Stimulated activated CD4-positive, alpha-beta T cell treated with anti-CD3 and anti-CD28 coated beads, TNF-alpha, amount 100 ng/mL, for 1 hour (primary cell): Measurements from ENCODE around the gene MSANTD2.
"Not testable (repeated sequence)": the region's sequence is repeated elsewhere in the genome, so short reads cannot be mapped to it uniquely, and the experiment has no call there.

Experiments used
- DNase-seq, 3 donors: peaks; one replicate each; pipeline ENCODE4 v3.0.0-alpha.2; 2020; ENCODE audit warnings: low read depth in 3 of 3, low spot score in 1 of 3

MSANTD2 gene

GRCh38 chr11:124778281-124778680 is 21.9 kb downstream of the MSANTD2 start:
- no peak for DNase-seq

- no peak for DNase-seq
Observed at GRCh38 chr11:124776865-124777645, 23.2 kb downstream of the MSANTD2 start.

GRCh38 chr11:124770959-124771358 is 29.2 kb downstream of the MSANTD2 start:
- not testable (repeated sequence) for DNase-seq

GRCh38 chr11:124769806-124770774 is 30.1 kb downstream of the MSANTD2 start:
- DNase-seq = no peak

- DNase-seq = no peak
Observed at GRCh38 chr11:124768914-124769313, 31.3 kb downstream of the MSANTD2 start.

- DNase-seq = no peak
Observed at GRCh38 chr11:124766156-124766555, 34.0 kb downstream of the MSANTD2 start.

- peak; percentile 59 to 84 (median 64) for DNase-seq
Observed at GRCh38 chr11:124763156-124763947, 36.9 kb downstream of the MSANTD2 start.

- DNase-seq = no peak
Observed at GRCh38 chr11:124762624-124763155, 37.5 kb downstream of the MSANTD2 start.

GRCh38 chr11:124762105-124762623 is 38.0 kb downstream of the MSANTD2 start, which contains the start of gene ESAM:
TSS of gene ESAM (minus strand) at chr11:124762290. CDS start at chr11:124762154, 136 bp downstream.
- peak in 2 of 3 donors; percentile 46 to 49 for DNase-seq

GRCh38 chr11:124761301-124762104 is 38.7 kb downstream of the MSANTD2 start:
- DNase-seq = no peak

GRCh38 chr11:124760806-124761205 is 39.4 kb downstream of the MSANTD2 start:
- DNase-seq = no peak

- no peak for DNase-seq
Observed at GRCh38 chr11:124760205-124760652, 40.0 kb downstream of the MSANTD2 start.

GRCh38 chr11:124759266-124760204 is 40.7 kb downstream of the MSANTD2 start:
- DNase-seq = no peak

GRCh38 chr11:124758355-124759265 is 41.6 kb downstream of the MSANTD2 start:
- peak in 1 of 3 donors; percentile 51 for DNase-seq

GRCh38 chr11:124757320-124757719 is 42.9 kb downstream of the MSANTD2 start:
- DNase-seq = no peak

- DNase-seq = no peak
Observed at GRCh38 chr11:124756753-124757227, 43.4 kb downstream of the MSANTD2 start.
